ENCODE data around the gene SLCO1C1. TPM values are rescaled to one million over a fixed set of nuclear protein-coding genes. Genes with fewer than 3 reads are reported as not detected.

SLCO1C1 gene
- total and polyA plus RNA-seq, 2 donors (not counting 3 experiments of a cell fraction or from before 2014, with no cell fraction given): 0.07 to 0.66 TPM

GRCh38 chr12:20657496-20657895, 37.6 kb upstream of the SLCO1C1 start:
- no peaks in the 10 kb centered on the region for H3K9me1 ChIP-seq (replicated peaks; ENCODE audit: control insufficient read depth, extremely low read depth, insufficient read depth, low read length)
- H4K20me1 ChIP-seq (replicated peaks; ENCODE audit: control insufficient read depth, extremely low read depth, insufficient read depth, low read length): no peaks in the 10 kb centered on the region
- no peak overlapping the region for H3K4me2 ChIP-seq (ENCODE audit: insufficient read depth, low read length)
- ChIA-PET CTCF (interaction anchor here (0.8 kb wide), 1 partner anchor 12 kb away, joined by 3 read pairs; no protein-coding TSS in a partner anchor), POLR2A (no interaction called here)
- no peak overlapping the region for H2AFZ ChIP-seq (ENCODE audit: low read depth, low read length)
- peaks cover 2 to 17% of the 10 kb centered on the region in 2 experiments for H3K36me3 ChIP-seq (ENCODE audit: control insufficient read depth in 2 of 2, extremely low read depth in 1 of 2, insufficient read depth in 2 of 2, low read length in 2 of 2)
- intact Hi-C loops (cut with micrococcal nuclease) (no loop called here), dilution Hi-C loops (cut with MboI; ENCODE audit: extremely low pct_ligation_motif_present, low sequenced_read_pairs) (no loop called here)
- DNase-seq (ENCODE audit: low read depth, low spot score): no peak
- H3K27ac ChIP-seq (ENCODE audit: insufficient read depth, low read depth, low read length): no peak overlapping the region
- no peak overlapping the region for H3K4me3 ChIP-seq (replicated peaks in 1 of 3; ENCODE audit: insufficient read depth in 1 of 3, low read depth in 1 of 3, low read length in 3 of 3)
- no TSS peak for BruUV-seq (replicated peaks)
- no peak for TF ChIP-seq JUN (IDR thresholded peaks at IDR 0.05; ENCODE audit: borderline replicate concordance, insufficient read depth, insufficient read length, low read depth)
- TF ChIP-seq EZH2 (IDR thresholded peaks at IDR 0.05; ENCODE audit: borderline replicate concordance, low read depth, low read length, severe bottlenecking): no peak
- no peak for TF ChIP-seq MAX (IDR thresholded peaks at IDR 0.05; ENCODE audit: insufficient read depth, insufficient read length)
- TF ChIP-seq CTCF (IDR thresholded peaks at IDR 0.05; ENCODE audit: extremely low read depth in 1 of 2, insufficient read depth in 1 of 2, low read depth in 1 of 2, low read length in 2 of 2): no peak
- no peak for TF ChIP-seq POLR2AphosphoS5 (IDR thresholded peaks at IDR 0.05; ENCODE audit: insufficient read depth, low read depth, low read length)
- no peak for TF ChIP-seq GATA2 (IDR thresholded peaks at IDR 0.05; ENCODE audit: insufficient read depth, insufficient read length, low read depth, low read length)
- TF ChIP-seq POLR2A (IDR thresholded peaks at IDR 0.05; ENCODE audit: low read depth, low read length): no peak
- TF ChIP-seq FOS (IDR thresholded peaks at IDR 0.05; ENCODE audit: borderline replicate concordance, insufficient read depth, low read length): no peak
- no peak for TF ChIP-seq MYC (IDR thresholded peaks at IDR 0.05; ENCODE audit: low read depth, low read length)
- no peak for FAIRE-seq
- H3K9ac ChIP-seq (replicated peaks; ENCODE audit: extremely low read depth, insufficient read depth, low read length): no peak overlapping the region
- H3K4me1 ChIP-seq (ENCODE audit: control insufficient read depth, extremely low read depth, insufficient read depth, low read length): no peaks in the 10 kb centered on the region
- no peaks in the 10 kb centered on the region for H3K27me3 ChIP-seq (ENCODE audit: control insufficient read depth in 2 of 2, insufficient read depth in 2 of 2, low read length in 2 of 2)
- no peaks in the 10 kb centered on the region for H3K9me3 ChIP-seq (replicated peaks; ENCODE audit: control insufficient read depth, insufficient read depth, low read length)
- H3K79me2 ChIP-seq (ENCODE audit: control insufficient read depth, insufficient read depth, low read length): no peaks in the 10 kb centered on the region

Measured in endothelial cell of umbilical vein (primary cell).